ENCODE results near the gene LMAN1L. TPM values are rescaled to one million over a fixed set of nuclear protein-coding genes. Genes with fewer than 3 reads are reported as not detected.

LMAN1L gene
- total RNA-seq, 1 donor from 2014 or later, result not detected

DNA sequence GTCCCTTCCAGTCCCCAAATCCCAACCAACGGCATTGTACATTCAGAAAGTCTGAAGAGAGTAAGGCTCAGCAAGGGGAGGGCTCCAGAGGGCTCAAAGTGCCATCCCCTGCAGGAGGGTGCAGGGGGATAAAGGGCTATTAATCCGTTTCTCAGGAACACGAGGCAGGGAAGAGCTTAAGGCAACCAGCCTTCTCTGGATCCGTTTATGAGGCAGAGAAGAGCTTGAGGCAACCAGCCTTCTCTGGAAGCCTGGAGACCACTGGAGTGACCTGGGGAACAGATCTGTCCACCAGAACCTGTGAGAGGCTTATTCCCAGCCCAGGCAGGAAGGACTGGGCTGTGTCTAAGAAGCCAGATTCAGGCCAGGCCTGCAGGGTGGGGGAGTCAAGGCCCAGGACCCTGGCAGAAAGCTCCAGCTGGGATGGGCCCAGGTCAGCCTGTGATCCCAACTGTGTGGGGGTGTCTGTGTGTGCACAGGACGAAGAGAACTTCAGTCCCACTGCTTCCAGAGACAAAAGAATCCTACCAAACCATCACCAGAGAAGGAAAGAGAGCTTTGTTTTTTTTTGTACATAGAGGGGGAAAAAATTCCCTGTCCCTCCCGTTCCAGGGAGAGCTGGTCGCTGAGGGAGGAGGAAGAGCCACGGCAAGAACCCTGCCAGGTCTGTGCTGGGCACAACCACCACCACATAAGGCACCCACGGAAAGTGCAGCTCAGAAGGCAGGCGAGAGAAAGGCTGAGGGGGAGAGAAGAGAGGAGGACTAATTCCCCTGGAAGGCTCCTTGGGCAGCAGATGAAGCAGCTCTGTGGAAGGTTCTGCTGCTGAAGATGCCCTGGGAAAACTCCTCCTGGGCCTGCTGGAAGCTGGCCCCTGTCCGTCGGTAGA, 31.9 kb downstream of the LMAN1L start:
- Histone ChIP-seq H3K36me3 (peaks cover 0 to 36% of the 10 kb centered on the region in 2 donors), H3K9me3 (no peaks in the 10 kb centered on the region), H3K27ac (peak overlapping the region; percentile 85), H3K4me1 (peaks cover 41% of the 10 kb centered on the region), H3K27me3 (no peaks in the 10 kb centered on the region), H3K4me3 (no peak overlapping the region)
- no peak for TF ChIP-seq POLR2AphosphoS5 (IDR thresholded peaks at IDR 0.05; ENCODE audit: insufficient read depth in 1 of 2, low read depth in 1 of 2)
- TF ChIP-seq POLR2A (IDR thresholded peaks at IDR 0.05), result no peak
- no peak for TF ChIP-seq CTCF (IDR thresholded peaks at IDR 0.05)
- intact Hi-C loops (cut with DNase I), result no loop called here
- no peak for DNase-seq (ENCODE audit: extremely low spot score in 2 of 2)

GRCh38 chr15:74845208-74845568, 32.6 kb downstream of the LMAN1L start:
- Histone ChIP-seq H3K9me3 (no peaks in the 10 kb centered on the region), H3K27me3 (no peaks in the 10 kb centered on the region), H3K4me1 (peaks cover 41% of the 10 kb centered on the region), H3K27ac (no peak overlapping the region), H3K36me3 (peaks cover 0 to 39% of the 10 kb centered on the region in 2 donors), H3K4me3 (no peak overlapping the region)
- TF ChIP-seq POLR2AphosphoS5 (IDR thresholded peaks at IDR 0.05; ENCODE audit: insufficient read depth in 1 of 2, low read depth in 1 of 2) (no peak), CTCF (IDR thresholded peaks at IDR 0.05) (no peak), POLR2A (IDR thresholded peaks at IDR 0.05) (no peak)
- no peak for DNase-seq (ENCODE audit: extremely low spot score in 2 of 2)
- intact Hi-C loops (cut with DNase I), result no loop called here

- Histone ChIP-seq H3K4me3 (no peak overlapping the region), H3K9me3 (no peaks in the 10 kb centered on the region), H3K27me3 (no peaks in the 10 kb centered on the region), H3K4me1 (peaks cover 40% of the 10 kb centered on the region), H3K36me3 (peaks cover 0 to 43% of the 10 kb centered on the region in 2 donors), H3K27ac (no peak overlapping the region)
- no peak for TF ChIP-seq CTCF (IDR thresholded peaks at IDR 0.05)
- TF ChIP-seq POLR2A (IDR thresholded peaks at IDR 0.05), result no peak
- no peak for TF ChIP-seq POLR2AphosphoS5 (IDR thresholded peaks at IDR 0.05; ENCODE audit: insufficient read depth in 1 of 2, low read depth in 1 of 2)
- intact Hi-C loops (cut with DNase I), result no loop called here
- DNase-seq (ENCODE audit: extremely low spot score in 2 of 2), result no peak
Measured at GRCh38 chr15:74845581-74845980, 32.9 kb downstream of the LMAN1L start.

GRCh38 chr15:74847432-74847831, 34.8 kb downstream of the LMAN1L start:
- Histone ChIP-seq H3K27ac (no peak overlapping the region), H3K27me3 (no peaks in the 10 kb centered on the region), H3K4me3 (no peak overlapping the region), H3K9me3 (no peaks in the 10 kb centered on the region), H3K4me1 (peaks cover 22% of the 10 kb centered on the region), H3K36me3 (peaks cover 0 to 61% of the 10 kb centered on the region in 2 donors)
- TF ChIP-seq POLR2A (IDR thresholded peaks at IDR 0.05) (no peak), CTCF (IDR thresholded peaks at IDR 0.05) (no peak), POLR2AphosphoS5 (IDR thresholded peaks at IDR 0.05; ENCODE audit: insufficient read depth in 1 of 2, low read depth in 1 of 2) (no peak)
- intact Hi-C loops (cut with DNase I), result no loop called here
- no peak for DNase-seq (ENCODE audit: extremely low spot score in 2 of 2)

- H3K27me3 ChIP-seq, result no peaks in the 10 kb centered on the region
- H3K27ac ChIP-seq, result no peak overlapping the region
- DNase-seq (ENCODE audit: extremely low spot score in 2 of 2), result no peak
- H3K4me1 ChIP-seq, result no peaks in the 10 kb centered on the region
- no peak overlapping the region for H3K4me3 ChIP-seq
- TF ChIP-seq CTCF (IDR thresholded peaks at IDR 0.05), result no peak
- TF ChIP-seq POLR2A (IDR thresholded peaks at IDR 0.05), result no peak
- TF ChIP-seq POLR2AphosphoS5 (IDR thresholded peaks at IDR 0.05; ENCODE audit: insufficient read depth in 1 of 2, low read depth in 1 of 2), result no peak
- intact Hi-C loops (cut with DNase I), result no loop called here
- peaks cover 0 to 79% of the 10 kb centered on the region in 2 donors for H3K36me3 ChIP-seq
- no peaks in the 10 kb centered on the region for H3K9me3 ChIP-seq
Measured at GRCh38 chr15:74850393-74850792, 37.8 kb downstream of the LMAN1L start.

Measured in vagina (tissue), 2 donors.